ENCODE data around the gene PIK3R5. TPM values are rescaled to one million over a fixed set of nuclear protein-coding genes. Genes with fewer than 3 reads are reported as not detected.
"Not testable (repeated sequence)": the region's sequence is repeated elsewhere in the genome, so short reads cannot be mapped to it uniquely, and the experiment has no call there.

The PIK3R5 gene
- total RNA-seq, 1 donor from 2014 or later, result not detected

DNA sequence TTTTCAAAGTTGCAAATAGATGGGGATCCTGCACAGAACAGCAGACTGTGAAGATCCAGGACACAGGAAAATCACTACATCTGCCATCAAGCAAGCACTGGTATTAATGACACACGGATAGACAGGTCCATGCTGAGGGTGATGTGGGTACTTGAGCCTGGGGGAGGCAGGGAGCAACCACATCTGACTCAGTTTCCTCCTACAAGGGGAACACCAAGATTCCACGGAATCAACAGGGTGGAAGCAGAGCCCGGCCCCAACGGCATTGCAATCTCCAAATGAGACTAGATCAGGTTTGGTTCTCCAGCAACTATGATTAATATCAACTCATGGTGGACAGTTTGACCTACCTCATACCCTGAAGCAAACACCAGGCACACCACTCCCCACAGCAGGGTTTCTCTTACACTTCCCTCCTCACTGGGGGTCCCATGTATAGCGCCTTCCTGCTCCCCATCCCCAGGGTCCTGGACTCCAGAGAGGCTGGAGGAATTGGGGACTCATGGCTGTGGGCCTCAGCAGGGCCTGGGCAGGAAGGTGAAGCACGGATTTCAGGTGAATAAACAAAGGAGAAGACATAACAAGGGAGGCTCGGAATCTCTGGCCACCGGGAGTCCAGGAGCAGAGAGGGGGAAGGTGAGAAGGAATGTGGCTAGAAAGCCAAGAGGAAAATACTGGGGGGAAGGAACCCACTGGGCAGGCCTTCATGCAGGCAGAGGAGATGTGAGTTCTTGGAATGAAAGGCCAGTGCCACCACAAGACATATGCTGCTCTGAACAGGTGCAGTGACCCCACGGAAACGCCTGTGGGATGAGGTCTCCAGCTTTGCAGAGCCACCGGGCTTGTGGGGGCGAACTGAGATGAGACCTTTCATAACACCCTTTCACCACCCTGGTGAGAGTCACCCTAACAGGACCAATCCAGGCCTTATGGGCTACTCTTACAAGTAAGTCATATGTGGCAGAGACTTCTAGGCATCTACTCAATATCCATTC, 68.6 kb downstream of the PIK3R5 start:
- no peak for DNase-seq (ENCODE audit: low read depth in 2 of 2)

DNA sequence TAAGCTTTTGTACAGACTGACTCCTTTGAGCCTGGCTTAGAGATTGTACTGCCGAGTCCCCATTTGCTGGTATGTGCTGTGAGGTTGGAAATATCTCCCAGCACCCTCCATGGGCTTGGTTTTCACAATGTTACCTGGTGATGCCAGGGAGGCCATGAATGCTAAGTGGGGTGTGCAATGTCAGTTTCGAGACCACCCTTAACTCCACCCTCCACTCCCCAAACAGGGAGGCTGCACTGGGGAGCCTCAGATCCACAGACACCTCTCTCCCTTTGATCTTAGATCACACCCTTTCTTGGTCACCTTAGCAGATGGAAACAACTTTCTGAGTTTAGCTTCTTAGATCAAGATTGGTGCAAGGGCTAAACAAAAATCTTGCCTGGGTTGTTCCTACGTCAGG, 69.4 kb downstream of the PIK3R5 start:
- no peak for DNase-seq (ENCODE audit: low read depth in 2 of 2)

DNA sequence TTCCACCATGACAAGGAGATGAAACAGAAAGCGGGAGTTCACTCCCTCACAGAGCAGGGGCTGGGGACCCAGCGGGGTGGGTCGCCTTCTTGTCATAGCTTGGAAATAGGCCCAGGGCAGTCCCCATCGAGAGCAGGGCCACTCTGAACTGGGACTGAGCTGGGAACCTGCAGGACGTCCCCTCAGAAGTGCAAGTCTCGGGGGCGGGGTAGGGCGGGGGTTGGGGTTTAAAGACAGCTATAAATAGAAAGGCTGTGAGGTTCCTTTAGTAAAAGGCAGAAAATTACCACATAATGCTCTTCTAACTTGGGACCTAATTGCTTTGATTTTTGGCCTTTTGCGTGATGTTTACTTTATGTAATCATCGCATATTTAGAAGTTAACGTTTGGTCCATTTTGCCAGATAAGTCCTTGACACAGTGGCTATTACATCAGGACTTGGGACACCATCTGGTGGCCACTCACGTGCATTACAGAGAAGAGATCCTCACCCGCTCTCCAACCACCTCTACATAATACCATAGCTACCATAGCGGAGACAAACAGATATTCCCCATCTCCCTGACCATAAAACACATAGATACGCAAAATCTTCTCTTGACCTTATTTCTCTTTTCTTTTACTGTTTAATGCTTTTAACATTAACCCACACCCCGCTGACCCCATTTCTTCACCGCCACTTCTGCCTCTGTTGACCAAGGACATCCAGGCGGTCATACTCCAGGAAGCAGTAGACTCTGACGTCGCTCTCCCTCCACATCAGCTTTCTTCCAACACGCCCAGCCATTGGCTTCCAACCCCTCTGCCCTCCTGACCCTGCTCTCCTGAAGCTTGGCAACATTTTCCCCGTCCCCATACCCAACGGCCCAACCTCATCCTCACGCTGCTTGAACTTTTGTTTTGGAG, 70.6 kb downstream of the PIK3R5 start:
- DNase-seq (ENCODE audit: low read depth in 2 of 2), result peak; percentile 61 to 70

DNA sequence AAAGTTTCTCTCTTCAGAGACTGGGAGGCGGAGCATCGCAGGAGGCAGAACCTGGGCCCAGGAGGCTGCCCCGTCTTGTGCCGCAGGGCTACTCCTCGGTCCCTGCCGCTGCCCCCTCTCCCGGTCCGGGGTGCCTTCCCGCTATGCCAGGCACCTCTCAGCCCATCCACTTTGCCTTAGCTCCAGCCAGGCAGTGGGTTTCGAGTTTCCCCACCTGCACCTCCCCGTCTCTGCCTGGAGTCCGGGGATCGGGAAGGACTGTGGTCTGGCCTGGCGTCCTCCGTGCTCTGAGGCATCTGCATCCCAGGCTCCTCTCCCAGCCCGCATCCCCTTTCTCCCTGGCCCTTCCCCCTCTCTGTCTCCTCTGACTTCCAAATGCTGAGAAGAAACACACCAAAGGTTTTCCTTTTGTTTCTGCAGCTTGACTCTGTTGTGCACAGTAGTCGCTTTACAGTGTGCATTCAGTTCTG, 71.3 kb downstream of the PIK3R5 start:
- no peak for DNase-seq (ENCODE audit: low read depth in 2 of 2)

DNA sequence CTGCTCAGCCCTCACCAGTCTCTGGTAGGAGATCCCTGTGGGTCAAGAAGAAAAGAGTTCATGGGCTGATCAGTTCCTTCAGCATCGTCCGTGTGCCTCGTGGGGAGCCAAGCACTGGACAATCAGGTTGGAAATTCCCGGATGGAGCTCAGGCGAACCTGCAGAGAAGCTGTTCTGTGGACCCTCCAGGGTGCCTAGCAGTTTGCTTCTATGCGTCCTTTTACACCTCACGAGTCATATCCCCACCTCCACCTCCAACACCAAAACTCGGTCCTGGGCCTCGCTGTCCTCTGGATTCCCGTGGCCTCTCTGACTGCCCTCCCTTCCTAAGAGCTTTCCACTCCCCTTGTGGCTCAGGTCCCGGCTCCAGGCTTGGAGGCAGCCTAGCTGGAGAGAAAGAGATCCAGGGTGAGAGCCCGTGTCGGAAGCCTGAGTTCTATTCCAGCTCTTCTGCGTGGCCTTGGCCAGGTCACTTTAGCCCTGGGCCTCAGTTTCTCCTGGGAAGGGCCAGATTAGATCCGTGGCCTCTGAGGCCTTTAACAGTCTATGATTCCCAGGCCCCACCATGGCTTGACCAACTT, 71.8 kb downstream of the PIK3R5 start:
- DNase-seq (ENCODE audit: low read depth in 2 of 2), result no peak

DNA sequence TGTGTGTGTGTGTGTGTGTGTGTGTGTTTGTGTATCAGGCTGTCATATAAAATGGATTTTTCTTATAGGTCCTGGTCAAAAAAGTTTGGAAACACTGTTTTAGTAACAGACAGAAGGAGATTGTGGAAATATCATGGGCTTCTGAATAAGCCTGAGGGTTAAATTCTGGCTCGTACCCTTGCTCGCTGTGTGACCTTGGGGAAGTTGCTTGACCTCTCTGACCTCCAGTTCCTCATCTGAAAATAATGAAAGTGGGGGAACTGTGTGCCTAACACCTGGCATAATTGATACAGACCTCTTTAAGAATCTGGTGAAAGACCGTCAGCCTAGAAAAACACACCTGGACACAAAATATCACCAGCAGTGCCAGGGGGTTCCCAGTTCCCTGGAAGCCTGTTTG, 72.4 kb downstream of the PIK3R5 start:
- DNase-seq (ENCODE audit: low read depth in 2 of 2), result no peak

DNA sequence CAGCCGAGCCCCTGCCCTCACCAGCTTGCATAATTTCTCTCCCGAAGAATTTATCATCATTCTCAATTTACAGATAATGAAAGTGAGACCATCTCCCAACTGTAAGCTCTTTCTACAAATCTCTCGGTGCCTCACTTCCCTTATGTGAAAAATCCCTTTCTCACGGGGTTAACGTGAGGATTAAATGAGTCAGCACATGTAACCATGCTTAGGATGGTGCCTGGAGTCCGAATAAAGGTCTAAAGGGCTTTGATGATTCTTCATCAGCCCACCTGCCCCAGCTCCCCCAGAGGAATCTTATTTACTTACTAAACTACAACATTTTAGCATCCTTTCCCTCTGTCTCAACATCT, 73.2 kb downstream of the PIK3R5 start:
- no peak for DNase-seq (ENCODE audit: low read depth in 2 of 2)

DNA sequence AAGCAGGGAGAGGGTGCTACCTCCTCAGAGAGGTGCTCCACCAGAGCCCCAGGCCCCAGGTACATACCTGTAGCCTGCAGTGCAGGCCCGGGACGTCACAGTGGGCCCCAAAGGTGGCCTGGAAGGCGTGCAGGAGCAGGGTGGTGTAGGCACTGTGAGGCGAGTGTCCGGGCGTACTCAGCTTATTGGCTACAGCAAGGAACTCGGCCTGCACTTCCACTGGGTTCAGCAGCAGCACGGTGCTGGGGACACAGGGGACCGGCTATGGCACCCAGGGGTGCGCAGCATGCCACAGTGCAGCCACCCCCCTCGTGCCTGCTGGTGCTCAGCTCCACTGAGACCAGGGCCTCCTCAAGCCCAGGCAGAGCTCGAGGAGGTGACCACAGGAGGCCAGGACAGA, 74.8 kb downstream of the PIK3R5 start:
- no peak for DNase-seq (ENCODE audit: low read depth in 2 of 2)

DNA sequence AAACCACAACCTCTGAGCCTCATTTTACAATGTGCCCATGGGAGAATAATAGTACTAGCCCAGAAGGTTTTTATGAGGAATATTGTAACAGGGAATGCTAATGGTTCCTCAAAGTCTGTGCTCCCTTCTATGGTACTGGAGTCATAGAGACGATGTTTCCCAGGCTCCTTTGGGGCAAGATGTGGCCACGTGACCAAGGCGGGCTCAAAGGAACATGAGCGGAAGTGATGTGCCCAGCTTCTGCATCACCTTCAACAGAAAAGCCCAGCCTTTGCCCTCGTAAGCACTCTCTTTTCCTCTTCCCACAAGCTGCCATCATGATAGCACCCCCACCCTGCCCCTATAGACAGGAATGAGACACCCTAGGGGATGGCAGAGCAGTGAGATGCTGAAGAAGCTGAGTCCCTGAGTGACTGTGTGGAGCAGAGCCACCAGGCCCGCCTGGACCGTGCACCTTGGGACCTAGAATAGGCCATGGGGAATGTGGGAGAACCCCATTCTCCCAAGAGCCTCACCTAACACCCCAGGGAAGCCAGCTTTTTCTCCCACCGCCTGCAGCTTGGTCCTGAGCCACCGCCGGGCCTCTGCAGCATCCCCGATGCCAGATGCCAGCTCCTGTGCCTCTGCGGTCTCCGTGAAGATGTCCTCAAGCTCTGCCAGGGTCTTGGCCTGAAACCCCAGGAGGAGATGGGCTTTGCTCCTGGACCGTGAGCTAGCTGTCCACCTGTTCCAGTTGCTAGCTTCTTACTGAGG, 75.9 kb downstream of the PIK3R5 start:
- no peak for DNase-seq (ENCODE audit: low read depth in 2 of 2)

DNA sequence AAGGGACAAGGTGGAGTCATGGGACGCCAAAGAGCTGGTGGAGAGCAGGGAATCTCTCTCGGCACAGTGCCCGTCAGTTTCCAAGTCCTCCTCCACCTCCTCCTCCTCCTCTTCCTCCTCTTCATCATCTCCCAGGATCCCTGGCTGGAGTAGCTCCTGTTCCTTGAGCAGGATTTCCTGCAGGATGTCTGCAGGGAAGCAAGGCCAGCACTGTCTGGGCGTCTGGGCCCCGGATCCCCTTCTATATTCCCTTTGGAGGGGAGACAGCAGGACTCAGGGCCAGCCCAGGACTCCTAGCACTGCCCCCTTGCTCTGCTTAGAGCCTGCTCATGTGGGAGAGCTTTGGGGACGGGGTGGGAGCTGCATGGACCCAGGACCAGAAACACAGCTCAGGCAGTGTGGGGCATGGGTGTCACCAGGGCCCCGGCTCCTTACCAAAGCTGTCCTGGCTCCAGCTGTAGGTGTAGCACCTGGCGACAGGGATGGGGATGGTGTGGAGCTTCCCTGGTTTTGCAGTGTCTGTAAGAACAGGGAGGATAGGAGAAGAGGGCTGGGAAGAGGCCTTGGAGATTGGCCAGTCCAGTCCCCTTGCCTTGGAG, 76.7 kb downstream of the PIK3R5 start:
- DNase-seq (ENCODE audit: low read depth in 2 of 2), result no peak

DNA sequence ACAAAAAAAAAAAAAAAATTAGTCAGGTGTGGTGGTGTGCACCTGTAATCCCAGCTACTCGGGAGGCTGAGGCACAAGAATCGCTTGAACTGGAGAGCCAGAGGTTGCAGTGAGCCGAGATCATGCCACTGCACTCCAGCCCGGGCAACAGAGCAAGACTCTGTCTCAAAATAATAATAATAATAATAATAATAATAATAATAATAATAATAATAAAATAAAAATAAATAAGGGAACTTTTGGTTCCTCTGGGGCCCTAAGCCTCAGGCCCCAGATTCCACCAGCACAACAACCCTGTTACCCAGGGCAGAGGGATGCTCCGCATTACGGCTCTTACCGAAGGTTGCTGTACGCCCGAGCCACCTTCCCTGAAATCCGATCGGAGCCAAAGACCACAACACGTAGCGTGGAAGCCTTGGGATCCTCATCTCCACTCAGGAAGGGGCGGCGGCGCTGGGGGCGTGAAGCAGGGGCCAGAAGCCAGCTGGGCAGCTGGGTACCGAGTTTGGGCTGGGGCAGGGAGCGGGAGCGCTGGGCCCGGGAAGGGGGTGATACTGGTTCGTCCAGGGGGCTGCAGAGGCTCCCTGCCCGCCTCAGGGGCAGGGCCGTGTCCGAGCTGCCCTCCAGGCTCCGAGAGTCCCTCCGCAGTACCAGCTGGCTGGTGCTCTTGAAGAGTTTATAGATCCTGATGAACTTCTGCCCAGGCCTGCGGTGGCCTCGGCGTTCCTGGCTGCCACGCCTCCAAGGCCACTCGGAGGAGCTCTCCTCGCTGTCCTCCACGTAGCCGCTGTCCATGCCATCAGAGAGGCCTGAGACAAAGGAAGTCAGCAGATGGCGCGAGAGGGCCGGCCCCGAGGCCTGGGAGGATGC, 77.4 kb downstream of the PIK3R5 start:
- DNase-seq (ENCODE audit: low read depth in 2 of 2), result peak in 1 of 2 donors; percentile 14

DNA sequence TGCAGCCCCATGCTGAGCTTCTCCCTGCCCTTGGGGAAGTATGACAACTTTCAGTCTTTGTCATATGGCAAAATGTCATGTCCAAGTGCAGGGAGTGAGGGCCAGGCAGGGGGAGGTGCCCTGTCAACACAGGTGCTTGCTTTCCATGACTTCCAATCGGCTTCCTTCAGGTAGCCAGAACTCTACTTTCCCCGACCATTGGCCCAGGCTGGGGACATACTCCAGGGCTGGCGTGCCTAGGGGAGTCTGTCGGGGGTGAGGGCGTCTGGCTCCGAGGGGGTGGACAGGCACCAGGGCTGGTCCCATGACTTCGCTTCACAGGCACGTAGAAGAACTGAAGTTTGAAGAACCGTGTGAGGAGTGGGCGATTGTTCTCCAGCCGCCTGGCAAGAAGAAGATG, 78.2 kb downstream of the PIK3R5 start:
- no peak for DNase-seq (ENCODE audit: low read depth in 2 of 2)

DNA sequence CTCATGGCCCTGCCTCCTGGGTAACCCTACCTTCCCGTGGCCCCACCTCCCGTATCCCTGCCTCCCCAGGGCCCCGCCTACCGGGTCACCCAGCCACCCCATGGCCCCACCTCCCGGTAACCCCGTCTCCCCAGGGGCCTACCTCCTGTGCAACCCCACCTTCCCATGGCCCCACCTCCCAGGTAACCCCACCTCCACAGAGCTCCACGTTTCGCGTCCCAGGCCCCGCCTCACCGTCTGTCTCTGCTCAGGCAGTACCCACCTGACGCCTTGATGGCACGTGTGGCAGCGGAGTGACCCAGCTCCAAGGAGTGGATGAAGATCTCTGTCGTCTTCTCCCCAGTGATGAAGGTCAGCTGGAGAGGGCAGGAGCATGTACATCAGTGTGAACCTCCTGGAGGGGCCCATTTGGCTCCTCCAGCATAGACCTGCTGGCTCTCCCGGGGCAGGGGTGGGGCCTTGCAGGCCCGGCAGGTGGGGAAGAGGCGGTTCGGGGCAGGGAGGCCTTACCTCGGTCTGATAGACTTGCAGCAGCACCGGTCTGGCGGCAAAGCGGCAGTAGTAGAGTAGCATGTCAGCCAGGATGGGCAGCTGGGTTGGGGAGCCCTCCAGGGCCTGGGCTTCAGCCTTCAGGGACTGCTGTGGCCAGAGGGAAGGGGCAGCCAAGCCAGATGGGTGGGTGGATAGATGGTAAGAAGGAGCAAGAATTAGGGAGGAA, 79.4 kb downstream of the PIK3R5 start:
- DNase-seq (ENCODE audit: low read depth in 2 of 2), result no peak

DNA sequence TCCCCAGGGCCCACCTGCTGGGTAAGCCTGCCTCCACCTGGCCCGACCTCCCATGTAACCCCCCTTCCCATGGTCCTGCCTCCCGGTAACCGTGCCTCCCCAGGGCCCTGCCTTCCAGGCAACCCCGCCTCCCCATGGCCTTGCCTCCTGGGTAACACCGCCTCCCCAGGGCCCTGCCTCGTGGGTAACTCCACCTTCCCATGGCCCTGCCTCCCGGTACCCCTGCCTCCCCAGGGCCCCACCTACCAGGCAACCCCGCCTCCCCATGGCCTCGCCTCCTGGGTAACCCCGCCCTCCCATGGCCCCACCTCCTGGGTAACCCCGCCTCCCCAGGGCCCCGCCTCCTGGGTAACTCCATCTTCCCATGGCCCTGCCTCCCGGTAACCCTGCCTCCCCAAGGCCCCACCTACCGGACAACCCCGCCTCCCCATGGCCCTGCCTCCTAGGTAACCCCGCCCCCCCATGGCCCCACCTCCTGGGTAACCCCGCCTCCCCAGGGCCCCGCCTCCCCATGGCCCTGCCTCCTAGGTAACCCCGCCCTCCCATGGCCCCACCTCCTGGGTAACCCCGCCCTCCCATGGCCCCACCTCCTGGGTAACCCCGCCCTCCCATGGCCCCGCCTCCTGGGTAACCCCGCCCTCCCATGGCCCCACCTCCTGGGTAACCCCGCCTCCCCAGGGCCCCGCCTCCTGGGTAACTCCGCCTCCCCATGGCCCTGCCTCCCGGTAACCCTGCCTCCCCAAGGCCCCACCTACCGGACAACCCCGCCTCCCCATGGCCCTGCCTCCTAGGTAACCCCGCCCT, 80.1 kb downstream of the PIK3R5 start:
- DNase-seq (ENCODE audit: low read depth in 2 of 2), result not testable (repeated sequence)

DNA sequence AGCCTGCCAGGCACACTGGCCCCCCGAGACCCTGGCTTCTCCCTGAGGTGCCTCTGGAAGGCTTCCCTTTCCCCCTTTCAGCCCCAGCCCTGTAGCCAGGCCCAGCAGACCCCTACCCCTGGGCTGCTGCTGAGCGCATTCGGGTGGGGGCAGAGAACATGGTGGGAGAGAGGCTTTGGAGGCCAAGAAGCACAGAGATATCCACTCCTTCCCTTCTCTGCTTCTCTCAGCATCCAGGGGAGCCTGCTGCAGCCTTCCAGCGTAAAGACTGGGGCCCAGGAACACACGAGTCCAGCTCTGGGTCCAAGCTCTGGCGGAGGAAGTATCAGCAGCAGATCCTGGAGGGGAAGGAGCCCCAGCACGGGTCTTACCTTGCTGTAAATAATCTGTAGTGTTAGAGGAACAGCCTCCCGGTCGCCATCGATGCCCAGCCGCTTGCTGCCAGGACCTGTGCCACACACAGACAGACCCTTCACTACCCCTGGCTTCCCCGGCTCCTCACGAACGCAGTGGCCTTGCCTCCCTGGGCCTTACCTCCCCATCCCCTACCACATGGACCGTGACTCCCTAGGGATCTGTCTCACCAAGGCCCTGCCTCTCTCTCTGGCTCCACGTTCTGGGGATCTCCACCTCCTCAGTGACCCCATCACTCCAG, 81.0 kb downstream of the PIK3R5 start:
- DNase-seq (ENCODE audit: low read depth in 2 of 2), result no peak

DNA sequence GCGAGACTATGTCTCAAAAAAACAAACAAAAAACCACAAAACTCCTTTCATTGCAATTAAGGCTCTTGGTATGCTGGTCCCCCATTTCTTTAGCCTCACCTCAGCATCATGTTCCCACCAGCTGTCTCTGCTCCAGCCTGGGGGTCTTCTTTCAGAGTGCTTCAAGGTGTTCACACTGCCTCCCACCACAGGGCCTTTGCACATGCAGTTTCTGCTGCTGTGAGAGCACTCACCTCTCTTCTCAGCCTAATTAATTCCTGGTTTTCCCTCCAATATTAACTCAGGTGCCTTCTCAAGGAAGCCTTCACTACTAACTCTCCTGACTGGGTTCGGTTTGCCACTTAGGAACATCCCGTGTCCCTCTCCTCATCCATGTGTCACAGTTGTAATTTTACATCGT, 82.2 kb downstream of the PIK3R5 start:
- no peak for DNase-seq (ENCODE audit: low read depth in 2 of 2)

DNA sequence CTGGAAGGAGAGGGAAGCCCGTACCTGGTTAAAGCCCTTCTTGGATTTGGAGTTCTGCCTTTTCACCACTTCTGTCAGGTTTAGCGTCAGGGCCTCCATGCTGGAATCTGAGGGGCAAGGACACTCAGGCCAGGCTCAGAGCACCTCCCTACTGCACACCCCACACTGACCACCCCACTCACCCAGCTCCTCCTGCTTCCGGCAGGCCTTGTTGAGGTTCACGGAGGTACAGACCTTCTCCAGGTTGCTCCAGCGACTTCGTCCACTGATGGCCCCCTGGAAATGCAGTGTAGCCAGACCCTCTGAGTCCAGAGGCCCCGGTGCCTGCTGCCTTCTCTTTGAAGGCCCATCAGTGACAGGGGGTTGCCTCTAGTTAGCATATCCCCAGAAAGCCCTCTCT, 83.9 kb downstream of the PIK3R5 start:
- DNase-seq (ENCODE audit: low read depth in 2 of 2), result no peak

DNA sequence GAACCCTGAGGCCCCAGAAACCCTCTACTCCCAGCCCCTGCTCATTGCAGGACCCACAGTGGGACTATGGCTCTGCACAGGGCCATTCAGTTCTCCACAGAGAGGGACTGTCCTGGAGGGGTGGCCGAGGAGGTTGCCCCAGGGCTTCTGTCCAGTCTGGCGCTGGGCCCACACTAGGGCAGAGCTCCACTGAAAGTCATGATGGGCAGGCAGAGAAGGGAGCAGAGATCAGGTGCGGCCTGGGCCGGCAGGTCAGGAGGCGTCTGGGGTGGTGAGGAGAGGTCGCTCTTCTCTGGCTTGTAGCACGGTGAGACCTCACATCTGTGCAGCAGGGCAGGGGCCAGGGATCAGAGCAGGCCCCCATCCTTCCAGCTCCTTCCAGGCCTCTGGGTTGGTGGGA, 85.0 kb downstream of the PIK3R5 start:
- no peak for DNase-seq (ENCODE audit: low read depth in 2 of 2)

Measured in dermis microvascular lymphatic vessel endothelial cell (primary cell).